Skeletal muscle tissue (tissue), 4 donors: Measurements from ENCODE around the gene PACSIN2. TPM values are rescaled to one million over a fixed set of nuclear protein-coding genes. Genes with fewer than 3 reads are reported as not detected.
A peak's percentile ranks its signal among the peaks of the same experiment; 100 is the strongest.
"Not testable (repeated sequence)": the region's sequence is repeated elsewhere in the genome, so short reads cannot be mapped to it uniquely, and the experiment has no call there.

ENCODE experiments used
- H3K27ac ChIP-seq: one replicate; pipeline ENCODE4 v1.7.0; 2013; ENCODE audit warnings: mild to moderate bottlenecking, low read depth, low read length, inconsistent platforms
- H3K27me3 ChIP-seq, 3 donors: one replicate each; pipeline ENCODE4 v1.7.0; 2013; ENCODE audit warnings: low read length in 3 of 3; ENCODE audit not compliant: control insufficient read depth in 3 of 3, insufficient read depth in 3 of 3
- H3K36me3 ChIP-seq, 3 donors: one replicate each; pipeline ENCODE4 v1.7.0; 2013; ENCODE audit warnings: low read length in 3 of 3; ENCODE audit not compliant: control insufficient read depth in 3 of 3, insufficient read depth in 3 of 3
- H3K4me1 ChIP-seq, 3 donors: one replicate each; pipeline ENCODE4 v1.7.0; 2013; ENCODE audit warnings: low read length in 3 of 3, mild to moderate bottlenecking in 3 of 3; ENCODE audit not compliant: control insufficient read depth in 3 of 3, insufficient read depth in 3 of 3
- H3K4me3 ChIP-seq, 3 donors: one replicate each; pipeline ENCODE4 v1.7.0; 2013; ENCODE audit warnings: low read length in 3 of 3
- H3K9ac ChIP-seq, 3 donors: one replicate each; pipeline ENCODE4 v1.7.0; 2013; ENCODE audit warnings: low read length in 3 of 3, mild to moderate bottlenecking in 3 of 3, moderate library complexity in 2 of 3, low read depth in 1 of 3
- H3K9me3 ChIP-seq, 3 donors: one replicate each; pipeline ENCODE4 v1.7.0; 2013; ENCODE audit warnings: low read length in 3 of 3; ENCODE audit not compliant: control insufficient read depth in 3 of 3
- total RNA-seq: library from RNA; depleted of rRNA; stranded (reverse); fragments of >200 nt; gene quantifications from one replicate; pipeline ENCODE4 v1.2.3, GENCODE V29; 2014
- donor health status: Osteomylitis.

The PACSIN2 gene
- total RNA-seq, 1 donor from 2014 or later, result 20.9 TPM

DNA sequence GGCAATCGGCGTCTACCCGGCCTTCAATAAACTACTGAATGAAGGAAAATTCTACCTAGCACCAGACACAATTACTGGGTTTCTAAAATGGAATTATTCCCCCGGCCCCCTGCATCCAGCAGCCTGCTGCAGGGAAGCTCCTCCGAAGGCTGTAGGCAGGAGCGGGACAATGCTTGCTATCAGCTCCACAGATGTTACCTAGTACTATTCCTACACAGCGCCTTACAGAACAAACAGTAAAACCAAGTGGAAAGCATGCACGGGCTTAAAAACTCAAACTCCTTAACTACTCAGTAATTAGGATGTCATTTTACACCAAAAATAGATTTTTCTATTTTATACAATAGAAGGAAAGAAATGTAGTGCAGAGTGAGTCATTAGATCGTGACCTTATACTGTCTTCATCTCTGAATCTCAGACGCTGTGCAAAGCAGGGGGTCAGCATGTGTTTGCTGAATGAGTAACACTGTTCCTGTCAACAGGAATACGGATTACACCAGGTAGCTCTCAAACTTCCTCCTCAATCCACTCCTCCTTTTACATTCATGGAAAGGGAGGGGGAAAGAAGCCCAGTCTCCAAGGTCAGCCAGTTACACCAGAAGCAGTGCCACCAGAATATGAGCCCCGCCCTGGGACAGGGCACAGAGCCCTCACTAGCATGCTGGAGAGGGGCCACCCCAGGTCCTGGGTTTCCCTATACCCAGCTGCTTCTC, 74.9 kb downstream of the PACSIN2 start:
- peak overlapping the region in 2 of 3 donors; percentile 7 to 25 for H3K9ac ChIP-seq
- H3K9me3 ChIP-seq, result no peaks in the 10 kb centered on the region
- no peak overlapping the region for H3K4me3 ChIP-seq
- H3K27me3 ChIP-seq, result no peaks in the 10 kb centered on the region
- H3K36me3 ChIP-seq, result no peaks in the 10 kb centered on the region
- H3K4me1 ChIP-seq, result peaks cover 54 to 64% (median 59%) of the 10 kb centered on the region in 3 donors
- H3K27ac ChIP-seq, result peak overlapping the region; percentile 57

DNA sequence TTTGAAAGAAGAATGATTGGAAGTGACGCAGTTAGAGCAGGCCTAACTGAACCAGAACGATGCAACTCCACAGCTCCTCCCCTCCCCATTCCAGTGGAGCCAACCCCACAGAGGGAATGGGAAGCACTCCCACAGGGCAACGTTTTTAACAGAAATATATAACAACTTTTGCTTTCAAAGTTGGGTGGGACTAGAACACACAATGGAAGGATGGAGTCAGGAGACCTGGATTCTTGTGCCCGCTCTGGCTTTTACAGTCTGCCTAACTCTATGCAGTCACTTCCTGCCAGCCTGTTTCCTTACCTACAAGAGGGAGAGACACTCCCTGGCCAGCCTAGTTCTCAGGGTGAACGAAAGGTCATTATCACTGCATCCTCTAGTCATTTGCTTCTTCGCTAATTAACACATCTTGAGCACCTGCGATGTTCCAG, 75.5 kb downstream of the PACSIN2 start:
- Histone ChIP-seq H3K4me1 (peaks cover 52 to 60% (median 57%) of the 10 kb centered on the region in 3 donors), H3K9me3 (no peaks in the 10 kb centered on the region), H3K9ac (peak overlapping the region in 1 of 3 donors; percentile 7), H3K4me3 (peak overlapping the region in 2 of 3 donors; percentile 1 to 31), H3K27ac (peak overlapping the region; percentile 57), H3K27me3 (no peaks in the 10 kb centered on the region), H3K36me3 (no peaks in the 10 kb centered on the region)

DNA sequence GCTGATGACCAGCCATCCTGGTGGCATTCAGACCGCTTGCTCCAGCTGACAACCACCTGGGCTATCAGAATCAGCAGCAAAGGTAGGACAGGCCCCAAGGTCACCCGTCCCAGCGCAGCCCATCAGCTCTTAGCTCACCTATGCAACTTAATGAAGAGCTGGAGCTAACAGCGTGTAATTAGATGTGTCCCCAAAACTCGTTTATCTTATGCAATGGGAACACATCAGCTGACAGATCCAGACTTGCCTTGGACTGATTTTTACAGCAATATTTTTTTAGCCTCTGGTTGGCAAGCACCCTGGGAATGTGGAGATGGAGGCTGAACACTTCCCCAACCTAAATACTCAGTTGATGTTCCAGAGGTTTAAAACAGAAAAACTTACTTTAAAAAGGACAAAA, 76.0 kb downstream of the PACSIN2 start:
- H3K9ac ChIP-seq, result no peak overlapping the region
- H3K9me3 ChIP-seq, result no peaks in the 10 kb centered on the region
- H3K4me1 ChIP-seq, result peaks cover 52 to 60% (median 58%) of the 10 kb centered on the region in 3 donors
- H3K36me3 ChIP-seq, result no peaks in the 10 kb centered on the region
- no peaks in the 10 kb centered on the region for H3K27me3 ChIP-seq
- peak overlapping the region; percentile 57 for H3K27ac ChIP-seq
- no peak overlapping the region for H3K4me3 ChIP-seq

DNA sequence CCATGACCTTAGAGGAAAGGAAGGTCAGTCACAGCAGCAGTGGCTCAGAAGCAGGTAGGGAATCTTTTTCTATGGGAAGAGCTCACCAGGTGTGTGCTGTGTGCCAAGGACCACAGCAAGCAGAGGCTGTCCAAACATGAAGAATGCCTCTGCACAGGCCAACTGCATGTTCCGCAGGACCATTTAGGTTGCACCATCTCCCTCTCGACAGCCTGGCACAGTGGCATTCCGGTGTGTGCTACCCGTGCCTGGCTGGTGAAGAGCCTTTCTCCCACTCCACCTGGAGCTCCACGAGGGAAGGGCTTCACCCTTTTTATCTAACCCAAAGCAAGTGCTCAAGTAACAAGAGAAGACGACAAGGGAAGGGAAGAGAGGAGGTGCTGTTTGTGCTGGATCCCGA, 76.5 kb downstream of the PACSIN2 start:
- Histone ChIP-seq H3K4me1 (peaks cover 54 to 63% (median 60%) of the 10 kb centered on the region in 3 donors), H3K36me3 (no peaks in the 10 kb centered on the region), H3K9ac (peak overlapping the region in 1 of 3 donors; percentile 40), H3K27me3 (no peaks in the 10 kb centered on the region), H3K27ac (peak overlapping the region; percentile 57), H3K9me3 (no peaks in the 10 kb centered on the region), H3K4me3 (no peak overlapping the region)

DNA sequence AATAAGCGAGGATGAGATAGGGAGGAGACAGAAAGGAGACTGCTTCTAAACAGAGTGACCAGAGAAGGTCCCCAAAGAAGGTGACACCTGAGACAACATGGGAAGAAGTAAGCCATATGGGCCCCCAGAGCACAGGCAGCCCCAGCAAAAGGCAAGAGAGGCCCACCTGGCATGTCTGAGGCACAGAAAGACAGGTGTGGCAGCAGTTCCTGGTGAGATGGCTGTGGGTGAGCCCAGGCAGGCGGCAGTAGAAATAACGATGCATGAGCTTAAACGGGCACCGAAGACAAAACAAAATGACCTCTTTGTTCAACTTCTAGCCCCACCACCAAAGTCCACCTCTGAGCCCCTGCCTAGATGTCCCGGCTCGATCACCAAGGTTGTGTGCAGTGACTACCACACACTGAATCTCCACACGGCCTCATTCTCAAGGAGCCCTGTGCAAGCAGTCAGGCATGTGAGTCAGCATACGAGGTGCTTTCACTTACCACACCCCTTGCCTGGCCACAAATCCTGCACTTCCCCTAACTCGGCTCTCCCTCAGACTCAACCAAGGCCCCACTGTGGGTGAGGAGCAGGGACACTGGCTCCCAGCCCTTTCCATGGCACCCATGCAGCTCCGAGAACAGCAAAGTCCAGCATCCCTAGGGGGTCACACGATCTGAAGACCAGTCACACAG, 77.6 kb downstream of the PACSIN2 start:
- no peak overlapping the region for H3K4me3 ChIP-seq

DNA sequence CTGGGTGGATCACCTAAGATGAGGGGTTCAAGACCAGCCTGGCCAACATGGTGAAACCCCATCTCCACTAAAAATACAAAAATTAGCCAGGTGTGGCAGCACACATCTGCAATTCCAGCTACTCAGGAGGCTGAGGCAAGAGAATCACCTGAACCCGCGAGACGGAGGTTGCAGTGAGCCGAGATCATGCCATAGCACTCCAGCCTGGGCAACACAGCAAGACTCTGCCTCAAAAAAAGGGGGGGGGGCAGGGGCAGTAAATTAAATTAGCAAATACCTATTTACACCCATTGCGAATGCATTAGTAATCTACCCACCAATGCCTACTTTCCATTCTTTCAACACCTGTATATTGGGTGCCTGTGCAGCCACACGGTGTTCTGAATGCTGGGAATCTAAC, 78.3 kb downstream of the PACSIN2 start:
- not testable (repeated sequence) for H3K9me3 ChIP-seq, H3K27me3 ChIP-seq, H3K36me3 ChIP-seq, H3K4me3 ChIP-seq, H3K9ac ChIP-seq
- peaks cover 70 to 77% (median 71%) of the 10 kb centered on the region in 3 donors for H3K4me1 ChIP-seq
- H3K27ac ChIP-seq, result peak overlapping the region; percentile 45

More for the DNA sequence above, 77.6 kb downstream of the PACSIN2 start:
- H3K9me3 ChIP-seq, result no peaks in the 10 kb centered on the region
- H3K27ac ChIP-seq, result peak overlapping the region; percentile 45
- no peaks in the 10 kb centered on the region for H3K27me3 ChIP-seq
- H3K9ac ChIP-seq, result peak overlapping the region in 1 of 3 donors; percentile 40
- H3K36me3 ChIP-seq, result no peaks in the 10 kb centered on the region
- H3K4me1 ChIP-seq, result peaks cover 64 to 71% (median 66%) of the 10 kb centered on the region in 3 donors

DNA sequence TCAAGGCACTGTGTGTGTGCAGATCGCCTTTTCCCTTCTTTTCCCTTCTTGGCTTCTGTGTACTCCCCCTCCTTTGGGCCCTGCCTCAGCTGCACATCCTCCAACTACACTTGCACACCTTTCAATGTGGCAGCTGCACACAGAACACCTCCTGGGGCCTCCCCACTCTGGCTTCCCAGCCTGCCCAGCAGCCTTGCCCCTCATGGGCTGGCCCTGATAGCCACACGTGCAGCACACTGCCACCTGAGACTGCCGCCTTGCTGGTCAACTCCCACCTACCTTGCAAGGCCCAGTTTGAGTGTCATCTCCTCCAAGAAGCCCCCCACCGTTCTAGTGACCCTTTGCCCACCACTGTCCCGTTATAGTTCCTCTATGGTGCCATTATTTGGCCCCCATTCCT, 80.6 kb downstream of the PACSIN2 start:
- peak overlapping the region; percentile 82 for H3K27ac ChIP-seq
- H3K36me3 ChIP-seq, result no peaks in the 10 kb centered on the region
- H3K27me3 ChIP-seq, result no peaks in the 10 kb centered on the region
- H3K9ac ChIP-seq, result peak overlapping the region; percentile 6 to 59 (median 19)
- no peaks in the 10 kb centered on the region for H3K9me3 ChIP-seq
- H3K4me1 ChIP-seq, result peaks cover 77 to 85% (median 81%) of the 10 kb centered on the region in 3 donors
- H3K4me3 ChIP-seq, result peak overlapping the region in 1 of 3 donors; percentile 42

DNA sequence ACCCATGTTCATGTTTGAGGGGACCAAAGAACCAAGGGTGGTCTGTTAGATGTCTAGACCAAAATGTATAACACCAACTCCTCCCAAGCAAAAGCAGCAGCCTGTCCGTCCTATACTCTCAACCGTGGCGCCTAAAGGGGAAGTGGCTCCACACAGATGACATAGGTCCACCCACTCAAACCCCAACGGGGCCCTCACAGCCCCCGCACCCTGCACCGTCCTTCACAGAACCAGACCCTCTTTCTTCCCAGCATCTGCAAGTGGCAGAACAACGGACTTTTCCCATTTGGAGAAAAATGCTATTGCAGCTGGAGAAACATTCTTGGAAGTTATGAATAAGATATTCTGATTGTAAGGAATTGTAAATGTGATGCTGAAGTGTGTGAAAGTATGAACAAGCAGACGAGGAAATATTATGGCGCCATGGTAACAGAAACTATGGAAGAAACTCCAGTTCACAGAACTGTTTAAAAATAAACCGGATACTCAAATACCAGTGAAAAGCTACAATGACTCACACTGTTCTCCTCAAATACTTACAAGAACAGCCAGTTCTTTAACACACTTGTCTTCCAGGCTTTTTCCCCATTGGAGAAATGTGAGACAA, 81.4 kb downstream of the PACSIN2 start:
- no peaks in the 10 kb centered on the region for H3K9me3 ChIP-seq
- H3K4me1 ChIP-seq, result peaks cover 79 to 84% (median 79%) of the 10 kb centered on the region in 3 donors
- H3K27ac ChIP-seq, result peak overlapping the region; percentile 82
- H3K4me3 ChIP-seq, result peak overlapping the region; percentile 17 to 47 (median 42)
- no peaks in the 10 kb centered on the region for H3K36me3 ChIP-seq
- no peaks in the 10 kb centered on the region for H3K27me3 ChIP-seq
- H3K9ac ChIP-seq, result peak overlapping the region; percentile 19 to 59 (median 51)

DNA sequence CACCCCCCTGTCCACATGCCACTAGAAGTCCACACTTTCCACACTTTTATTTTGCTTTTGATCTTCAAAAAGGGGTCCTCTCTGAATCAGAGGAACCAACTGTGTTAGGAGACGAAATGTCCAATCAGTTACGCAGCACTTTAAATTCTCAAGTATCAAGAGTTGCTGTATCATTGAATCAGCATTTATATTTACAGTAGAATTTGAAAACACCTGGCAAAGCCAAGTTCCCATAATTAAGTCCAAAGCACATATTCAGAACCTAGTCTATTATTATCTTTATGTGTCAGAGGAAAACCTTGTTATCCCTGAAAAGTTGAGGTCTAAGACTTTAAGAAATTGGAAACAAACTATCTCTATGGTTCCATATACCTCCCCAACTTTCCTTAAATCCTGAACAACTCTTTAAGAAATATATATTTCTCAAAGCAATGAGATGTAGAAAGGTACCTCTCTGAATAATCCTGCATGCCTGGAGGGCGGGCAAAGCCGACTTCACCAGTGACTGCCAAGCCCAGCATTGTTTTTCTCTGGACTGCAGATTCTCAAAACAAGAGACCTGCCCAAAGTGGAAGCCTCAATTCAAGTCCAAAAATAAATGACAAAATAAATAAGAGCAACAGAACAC, 82.0 kb downstream of the PACSIN2 start:
- Histone ChIP-seq H3K4me1 (peaks cover 74 to 78% (median 77%) of the 10 kb centered on the region in 3 donors), H3K36me3 (no peaks in the 10 kb centered on the region), H3K27ac (peak overlapping the region; percentile 82), H3K9ac (peak overlapping the region in 1 of 3 donors; percentile 51), H3K4me3 (peak overlapping the region in 2 of 3 donors; percentile 15 to 17), H3K27me3 (no peaks in the 10 kb centered on the region), H3K9me3 (no peaks in the 10 kb centered on the region)
